DLD1 (cell line): ENCODE data around the gene HIVEP1.

Source experiments
- in situ Hi-C: cut with HindIII; loops from 2 replicates; pipeline ENCODE4 v1.10.0; 2017; ENCODE audit warnings: low sequenced_read_pairs

Gene HIVEP1

DNA sequence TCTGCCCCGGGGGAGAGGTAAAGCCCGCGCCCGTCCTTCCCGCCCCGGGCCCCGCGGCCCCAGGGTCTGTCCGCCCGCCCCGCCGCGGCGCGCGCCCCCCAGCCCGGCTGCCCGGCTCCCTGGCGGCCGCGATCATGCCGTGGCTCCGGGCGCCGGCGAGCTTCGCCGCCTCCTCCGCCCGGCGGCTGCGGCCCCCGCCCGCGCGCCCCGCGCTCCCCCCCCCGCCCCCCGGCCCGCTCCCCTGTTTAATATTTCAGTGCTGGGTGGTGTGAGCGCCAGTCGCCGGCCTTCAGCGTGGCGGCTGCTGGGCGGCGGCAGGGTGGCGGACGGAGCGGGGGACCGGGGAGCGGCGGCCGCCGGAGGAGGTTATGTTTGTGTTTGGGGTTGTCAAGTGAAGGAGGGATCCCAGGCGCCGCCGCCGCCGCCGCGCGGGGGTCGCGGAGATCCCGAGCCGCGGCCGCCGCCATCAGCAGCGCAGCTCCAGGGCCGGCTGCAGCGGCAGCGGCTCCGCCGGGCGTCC is at the start of gene HIVEP1:
HIVEP1 (plus strand) TSS at position 275 of the 520 bp plus-strand sequence. CDS start 3,317 bp downstream, outside the sequence.
- in situ Hi-C loops: no loop called here

DNA sequence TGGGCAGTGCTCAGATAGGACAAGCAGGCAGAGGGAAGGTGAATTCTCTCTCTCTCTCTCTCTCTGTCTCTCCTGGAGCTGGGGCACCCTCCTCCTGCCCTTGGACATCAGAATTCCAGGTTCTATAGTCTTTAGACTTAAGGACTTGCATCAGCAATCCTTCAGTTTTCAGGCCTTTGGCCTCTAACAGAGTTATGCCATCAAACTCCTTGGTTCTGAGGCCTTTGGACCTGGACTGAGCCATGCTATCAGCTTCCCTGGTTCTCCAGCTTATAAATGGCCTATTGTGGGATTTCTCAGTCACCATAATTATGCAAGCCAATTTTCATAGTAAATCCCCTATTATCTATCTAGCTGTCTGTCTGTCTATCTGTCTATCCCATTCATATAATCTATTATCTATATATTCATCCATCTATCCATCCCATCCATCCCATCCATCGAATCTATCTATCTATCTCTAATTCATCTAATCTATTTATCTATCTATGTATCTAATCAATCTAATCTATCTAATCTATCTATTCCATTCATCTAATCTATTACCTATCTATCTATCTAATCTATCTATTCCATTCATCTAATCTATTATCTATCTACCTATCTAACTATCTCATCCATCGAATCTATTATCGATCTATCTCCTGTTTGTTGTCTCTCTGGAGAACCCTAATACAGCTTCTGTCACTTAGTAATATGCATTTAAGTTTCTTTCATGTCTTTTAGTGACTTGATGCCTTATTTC is 48.2 kb upstream of the HIVEP1 start:
- in situ Hi-C loops: no loop called here

DNA sequence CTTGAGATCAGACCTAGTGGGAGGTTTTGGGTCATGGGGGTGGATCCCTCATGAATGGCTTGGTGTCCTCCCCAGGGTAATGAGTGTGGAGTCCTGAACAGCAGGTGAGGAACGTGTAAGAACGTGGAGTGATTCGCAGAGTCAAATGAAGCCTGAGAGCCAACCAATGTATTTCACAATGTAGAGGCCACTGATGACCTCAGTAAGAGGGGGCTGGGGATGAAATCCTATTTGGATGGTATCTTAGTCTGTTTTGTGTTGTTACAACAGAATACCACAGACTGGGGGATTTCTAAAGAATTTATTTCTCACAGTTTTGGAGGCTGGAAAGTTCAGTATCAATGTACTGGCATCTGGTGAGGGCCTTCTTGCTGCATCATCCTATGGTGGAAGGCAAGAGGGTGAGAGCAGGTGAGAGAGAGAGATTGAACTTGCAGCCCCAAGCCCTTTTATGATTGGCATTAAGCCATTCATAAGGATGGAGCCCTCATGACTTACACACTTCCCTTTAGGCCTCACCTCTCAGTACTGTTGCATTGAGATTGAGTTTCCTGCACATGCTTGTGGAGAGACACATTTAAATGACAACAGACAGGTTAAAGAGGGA is 47.3 kb upstream of the HIVEP1 start:
- in situ Hi-C loops: no loop called here

DNA sequence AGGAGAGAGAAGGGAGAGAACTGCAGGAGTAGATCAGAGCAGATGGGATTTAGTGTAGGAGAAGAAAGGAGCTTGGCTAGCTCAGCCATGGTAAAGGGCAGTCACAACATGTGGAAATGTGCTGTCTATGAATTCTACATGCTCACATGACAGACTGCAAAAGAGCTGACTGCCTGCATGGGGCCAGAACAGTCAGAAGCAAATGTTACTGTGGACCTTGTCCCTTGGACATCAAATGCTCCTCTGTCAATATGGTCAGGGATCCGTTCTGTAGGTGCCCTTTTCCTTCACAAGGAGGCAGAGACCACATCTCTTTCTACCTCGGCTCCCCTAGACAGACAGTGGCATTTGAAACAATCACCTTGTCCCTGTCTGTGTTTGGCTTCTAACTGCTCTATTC is 46.6 kb upstream of the HIVEP1 start:
- in situ Hi-C loops: no loop called here

DNA sequence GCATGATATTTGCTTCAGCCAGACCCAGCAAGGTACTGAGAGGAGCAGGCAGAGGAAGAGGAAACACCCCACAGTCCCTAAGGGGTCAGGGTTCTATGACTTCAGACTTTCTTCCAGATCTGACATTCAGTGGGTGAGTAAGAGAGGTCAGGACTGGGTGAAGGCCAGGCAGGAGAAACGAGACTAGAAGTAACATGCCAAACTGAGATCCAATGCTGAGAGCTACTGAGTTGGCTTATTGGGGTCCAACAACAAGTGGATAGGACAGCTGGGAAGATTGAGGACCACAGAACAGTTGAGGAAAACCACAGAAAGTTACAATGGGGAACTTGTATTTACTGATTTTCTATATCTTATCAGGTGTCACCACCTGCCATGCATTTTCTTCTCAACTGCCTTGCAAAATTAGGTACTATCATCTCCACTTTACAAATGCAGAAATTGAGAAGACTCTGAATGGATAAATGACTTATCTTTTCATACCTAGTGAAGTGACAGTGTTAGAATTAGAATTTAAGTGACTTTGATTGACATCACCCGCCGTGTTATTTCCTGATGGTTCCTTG is 43.8 kb upstream of the HIVEP1 start:
- in situ Hi-C loops: no loop called here

DNA sequence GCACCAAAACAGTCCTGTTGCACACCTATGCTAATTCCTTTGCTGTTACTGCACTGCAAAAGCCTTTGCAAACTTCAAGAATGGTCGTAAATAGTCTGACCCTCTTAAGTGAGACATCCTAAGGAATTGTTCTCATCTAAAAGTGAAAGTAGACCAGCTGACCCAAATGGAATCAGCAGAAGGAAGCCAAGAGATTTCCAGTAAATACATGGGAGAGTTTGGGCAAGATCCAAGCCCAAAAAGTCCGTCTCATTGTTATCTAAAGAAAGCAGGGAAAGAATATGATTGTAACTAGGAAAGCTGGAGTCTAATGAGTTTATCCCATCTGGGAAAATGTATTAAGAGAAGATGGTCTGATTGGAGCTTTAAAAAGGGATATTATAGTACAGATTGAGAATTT is 43.0 kb upstream of the HIVEP1 start:
- in situ Hi-C loops: no loop called here

DNA sequence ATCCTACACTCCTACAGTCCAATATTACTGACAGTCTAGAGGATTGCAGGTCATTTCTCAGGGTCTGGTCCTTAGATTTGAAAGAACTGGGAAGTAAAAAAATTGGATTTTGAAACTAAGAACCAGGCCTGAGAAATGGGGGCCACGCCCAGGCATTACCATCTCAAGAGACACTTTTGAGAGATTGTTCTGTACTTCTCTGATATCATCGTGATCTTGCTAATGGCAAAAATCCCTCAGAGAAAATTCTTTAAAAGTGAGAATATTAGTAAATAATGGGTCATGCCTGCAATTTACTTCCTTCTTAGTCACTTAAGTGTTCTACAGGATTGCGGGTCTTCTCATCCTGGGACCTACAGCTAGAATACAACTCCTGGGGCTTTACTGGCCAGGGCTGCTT is 42.0 kb upstream of the HIVEP1 start:
- in situ Hi-C loops: no loop called here

DNA sequence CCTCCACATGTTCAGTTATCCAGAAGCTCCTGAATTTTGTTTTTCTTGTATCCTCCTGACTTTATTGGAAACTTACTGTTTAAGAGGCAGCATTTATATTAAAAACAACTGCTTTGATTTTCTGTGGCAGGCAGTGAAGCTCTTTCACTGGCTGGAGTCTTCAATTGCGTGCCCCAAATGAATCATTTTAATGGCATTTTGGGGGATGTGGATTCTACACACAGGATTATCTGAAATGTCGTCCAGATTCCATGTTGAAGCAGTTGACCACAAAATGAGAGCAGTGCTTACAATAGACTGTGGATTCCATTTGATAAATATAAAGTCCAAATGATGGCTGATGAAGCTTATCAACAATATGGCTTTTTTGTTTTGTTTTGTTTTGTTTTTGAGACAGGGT is 41.0 kb upstream of the HIVEP1 start:
- in situ Hi-C loops: no loop called here

DNA sequence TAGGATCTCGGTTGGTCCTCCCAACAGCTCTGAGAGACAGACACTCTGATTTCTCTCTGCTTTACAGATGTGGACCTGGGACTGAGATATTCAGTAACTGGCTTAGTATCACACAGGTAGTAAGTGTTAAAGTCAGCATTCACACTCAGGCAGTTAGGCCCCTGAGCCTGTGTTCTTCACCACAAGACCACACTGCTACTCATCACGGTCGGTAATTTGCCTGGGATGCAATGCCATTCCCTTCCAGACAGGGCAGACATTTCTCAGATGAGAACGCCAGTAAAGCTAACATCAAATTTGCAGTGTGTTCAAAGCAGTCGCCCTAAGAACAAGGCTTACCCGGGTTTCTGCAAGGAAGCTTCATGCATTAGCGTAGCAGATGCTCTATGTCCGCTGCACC is 39.8 kb upstream of the HIVEP1 start:
- in situ Hi-C loops: no loop called here

DNA sequence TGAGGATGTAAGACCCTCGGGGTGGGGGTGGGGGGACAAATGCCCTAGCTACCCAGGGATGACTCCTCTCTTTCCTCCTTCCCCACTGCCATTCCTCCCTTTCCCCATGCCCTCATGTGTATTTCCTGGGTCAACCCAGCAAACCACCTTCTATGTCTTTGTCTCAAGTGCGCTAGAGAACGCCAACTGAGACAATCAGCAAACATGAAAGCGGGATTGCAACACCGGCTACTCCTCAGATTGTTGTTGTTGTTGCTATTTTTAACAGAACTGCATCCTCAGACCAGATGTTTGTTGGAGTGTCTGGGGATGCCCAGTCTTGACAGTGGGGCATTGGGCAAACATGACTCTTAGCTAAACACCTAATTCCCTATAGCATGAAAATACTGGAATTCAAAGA is 39.3 kb upstream of the HIVEP1 start:
- in situ Hi-C loops: no loop called here

DNA sequence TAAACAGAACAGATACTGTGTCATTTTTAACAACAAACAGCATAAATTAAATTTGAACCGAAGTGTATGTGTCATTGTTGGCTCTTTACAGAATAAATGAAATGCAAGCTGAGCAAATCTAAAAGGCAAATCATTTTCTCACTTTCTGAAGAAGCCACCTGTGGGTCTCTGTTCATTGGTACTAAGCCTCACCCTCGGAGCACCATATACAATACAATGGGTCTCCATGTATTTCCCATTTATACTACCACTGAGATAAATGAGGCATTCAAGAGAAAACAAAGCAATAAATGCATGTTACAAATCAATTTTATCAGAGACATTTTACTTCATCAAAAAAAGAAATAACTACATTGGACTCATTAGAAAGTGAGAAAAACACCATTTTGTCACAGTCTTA is 38.9 kb upstream of the HIVEP1 start:
- in situ Hi-C loops: no loop called here

DNA sequence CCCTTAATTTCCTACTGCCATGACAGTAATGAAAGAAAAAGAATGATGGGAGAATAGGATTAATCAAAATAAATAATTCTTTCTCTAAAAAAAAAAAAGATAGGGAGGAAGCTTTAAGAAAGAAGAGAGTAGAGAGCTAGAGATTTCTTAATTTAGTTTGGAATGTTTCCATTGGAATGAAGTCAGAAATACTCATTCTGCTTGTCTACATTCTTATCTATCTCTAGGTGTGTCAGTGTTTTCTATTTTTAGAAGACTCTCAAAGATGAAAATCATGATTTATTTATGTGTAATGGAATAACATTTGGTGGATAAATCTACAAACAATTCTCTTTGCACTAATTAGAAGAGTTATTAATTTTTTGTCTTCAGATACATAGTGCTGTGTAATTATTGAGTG is 38.0 kb upstream of the HIVEP1 start:
- in situ Hi-C loops: no loop called here

DNA sequence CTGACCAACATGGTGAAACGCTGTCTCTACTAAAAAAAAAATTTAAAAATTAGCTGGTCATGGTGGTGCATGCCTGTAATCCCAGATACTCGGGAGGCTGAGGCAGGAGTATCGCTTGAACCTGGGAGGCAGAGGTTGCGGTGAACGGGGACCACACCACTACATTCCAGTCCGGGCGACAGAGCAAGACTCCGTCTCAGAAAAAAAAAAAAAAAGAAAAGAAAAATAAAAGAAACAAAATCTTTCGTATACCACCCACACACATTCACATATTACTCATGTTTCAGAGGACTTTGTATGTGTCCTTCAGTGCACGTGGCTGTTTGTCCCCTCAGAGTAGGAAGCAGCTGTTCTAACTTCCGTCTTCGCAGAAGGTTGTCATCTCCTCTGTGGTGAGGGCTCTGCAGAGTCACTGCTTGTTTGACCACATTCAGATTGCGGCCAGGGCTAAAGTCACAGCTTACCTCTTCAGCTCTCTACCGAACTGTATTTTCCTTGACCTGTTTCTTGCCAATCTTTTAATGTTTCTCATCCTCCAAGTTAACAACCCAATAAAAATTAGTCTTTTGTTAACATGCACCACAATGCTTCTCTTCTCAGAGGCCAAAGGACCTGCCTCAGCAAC is 36.6 kb upstream of the HIVEP1 start:
- in situ Hi-C loops: no loop called here

DNA sequence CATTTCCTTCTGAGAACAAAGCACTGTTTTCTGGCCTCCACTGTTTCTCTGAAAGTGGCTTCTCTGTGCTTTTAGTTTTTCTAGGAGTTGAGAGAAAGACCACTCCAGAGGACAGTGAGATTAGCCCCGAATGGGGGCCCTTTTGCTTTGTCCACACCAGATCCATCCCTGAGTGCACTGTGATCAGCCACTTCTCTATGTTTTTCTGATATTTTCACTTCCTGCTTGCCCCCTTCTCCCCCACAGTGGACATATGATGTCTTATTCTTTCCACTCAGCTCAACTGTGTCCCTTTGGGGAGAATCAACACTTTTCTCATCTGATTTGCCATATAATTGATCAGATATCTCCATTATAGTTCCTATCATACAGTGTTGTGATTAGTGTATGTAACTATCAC is 35.6 kb upstream of the HIVEP1 start:
- in situ Hi-C loops: no loop called here

DNA sequence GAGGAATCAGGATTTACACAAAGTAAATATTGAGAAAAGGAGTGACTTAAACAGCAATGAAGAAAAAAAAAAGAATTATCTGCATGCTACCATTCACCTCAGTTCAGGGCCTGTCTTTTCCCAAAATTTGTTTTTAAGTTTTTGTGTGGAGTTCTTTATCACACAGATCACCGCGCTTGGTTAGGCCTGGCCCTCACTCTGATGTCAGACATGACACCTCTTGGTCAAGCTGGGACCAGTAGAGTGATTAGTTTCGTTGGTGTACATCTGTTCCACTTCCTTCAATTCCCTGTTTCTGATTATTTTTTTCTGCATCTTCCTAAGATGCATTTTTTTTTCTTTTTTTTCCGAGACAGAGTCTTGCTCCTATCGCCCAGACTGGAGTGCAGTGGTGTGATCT is 34.9 kb upstream of the HIVEP1 start:
- in situ Hi-C loops: no loop called here

DNA sequence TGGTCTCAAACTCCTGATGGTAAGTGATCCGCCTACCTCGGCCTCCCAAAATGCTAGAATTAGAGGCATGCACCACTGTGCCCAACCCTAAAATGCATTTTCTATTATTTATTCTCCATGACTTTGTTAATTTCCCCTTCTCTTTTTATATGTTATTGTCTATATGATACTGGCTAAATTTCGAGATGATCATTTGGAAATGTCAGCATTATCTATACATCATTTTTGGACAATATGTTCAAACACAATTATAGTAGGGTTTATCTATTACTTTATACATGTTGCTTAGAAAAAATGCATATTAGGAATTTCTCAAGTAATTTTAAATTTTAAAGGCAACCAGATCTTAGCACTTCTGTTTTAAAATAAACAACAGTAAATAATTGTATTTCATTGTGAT is 34.4 kb upstream of the HIVEP1 start:
- in situ Hi-C loops: no loop called here

DNA sequence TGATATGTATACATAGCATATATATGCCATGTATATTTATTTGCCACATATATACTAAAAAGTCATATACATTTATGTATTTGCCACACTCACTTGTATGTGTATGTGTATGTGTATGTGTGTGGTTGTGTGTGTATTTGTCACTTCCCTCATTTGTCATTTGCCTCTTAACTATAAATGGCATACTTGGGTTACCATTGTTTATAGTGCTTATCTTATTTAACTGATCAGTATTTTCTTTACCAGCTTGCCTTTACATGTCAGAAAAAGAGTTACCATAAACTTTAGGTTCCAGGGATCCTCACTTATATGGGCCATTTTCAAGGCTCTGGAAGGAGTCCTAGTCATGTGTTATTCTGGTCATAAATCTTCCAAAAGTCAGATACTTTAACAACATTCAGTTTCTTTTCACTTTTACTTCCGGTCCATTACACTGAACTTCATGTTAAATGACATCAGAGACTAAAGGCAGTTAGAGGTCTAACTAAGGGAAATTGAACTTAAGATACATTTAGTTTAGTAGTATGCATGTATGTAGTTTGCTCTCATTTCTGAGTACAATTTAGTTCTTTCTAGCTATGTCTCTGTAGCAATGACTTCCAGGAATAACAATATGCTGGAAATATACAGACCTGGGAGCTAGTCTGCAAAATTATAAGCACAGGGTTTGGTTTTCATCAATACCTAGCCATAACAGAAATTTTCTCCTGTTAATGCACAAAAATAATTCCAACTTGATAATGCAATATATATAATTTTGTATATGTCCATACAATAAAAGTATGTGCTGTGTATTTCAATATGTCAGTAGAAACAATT is 33.7 kb upstream of the HIVEP1 start:
- in situ Hi-C loops: no loop called here

DNA sequence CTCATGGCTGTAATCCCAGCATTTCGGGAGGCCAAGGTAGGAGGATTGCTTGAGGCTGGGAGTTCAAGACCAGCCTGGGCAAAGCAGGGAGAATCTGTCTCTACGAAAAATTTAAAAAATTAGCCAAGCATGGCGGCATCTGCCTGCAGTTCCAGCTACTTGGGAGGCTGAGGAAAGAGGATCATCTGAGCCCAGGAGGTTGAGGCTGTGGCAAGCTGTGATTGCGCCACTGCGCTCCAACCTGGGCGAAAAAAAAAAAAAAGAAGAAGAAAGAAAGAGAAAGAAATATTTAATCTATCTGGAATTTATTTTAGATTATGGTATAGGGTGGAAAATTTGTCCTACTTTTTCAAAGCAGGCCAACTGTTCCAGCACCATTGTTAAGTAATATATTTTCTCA is 32.2 kb upstream of the HIVEP1 start:
- in situ Hi-C loops: no loop called here

DNA sequence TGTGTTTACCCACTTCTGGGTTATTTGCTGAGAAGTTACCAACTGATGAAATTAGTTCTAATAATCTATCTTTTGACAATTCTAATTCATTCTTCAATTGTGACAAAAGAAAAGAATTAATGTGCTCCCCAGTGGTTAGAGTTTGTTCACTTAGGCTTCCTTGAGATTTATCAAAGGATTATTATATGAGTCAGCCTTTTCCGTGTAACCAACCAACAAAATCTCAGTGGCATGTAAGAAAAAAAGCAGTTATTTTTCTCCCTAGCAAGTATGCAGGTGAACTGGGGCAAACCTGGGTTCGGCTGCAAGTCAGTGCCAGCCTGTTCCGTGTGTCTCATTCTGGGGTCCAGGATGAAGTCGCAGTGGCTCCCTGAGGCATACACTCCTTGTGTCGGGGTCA is 28.8 kb upstream of the HIVEP1 start:
- in situ Hi-C loops: no loop called here

DNA sequence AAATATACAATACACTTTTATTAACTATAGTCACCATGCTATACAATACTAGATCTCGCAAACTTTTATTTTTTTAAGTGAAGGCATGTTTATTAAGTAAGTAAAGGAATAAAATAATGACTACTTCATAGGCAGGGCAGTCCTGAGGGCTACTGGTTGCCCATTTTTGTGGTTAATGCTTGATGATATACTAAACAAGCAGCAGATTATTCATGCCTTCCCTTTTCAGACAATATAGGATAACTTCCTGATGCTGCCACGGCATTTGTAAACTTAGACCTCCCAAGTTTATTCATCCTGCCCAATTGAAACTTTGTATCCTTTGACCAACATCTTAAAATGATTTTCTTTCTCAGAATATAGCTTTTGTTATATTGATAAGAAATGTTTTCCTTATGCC is 24.7 kb upstream of the HIVEP1 start:
- in situ Hi-C loops: no loop called here

DNA sequence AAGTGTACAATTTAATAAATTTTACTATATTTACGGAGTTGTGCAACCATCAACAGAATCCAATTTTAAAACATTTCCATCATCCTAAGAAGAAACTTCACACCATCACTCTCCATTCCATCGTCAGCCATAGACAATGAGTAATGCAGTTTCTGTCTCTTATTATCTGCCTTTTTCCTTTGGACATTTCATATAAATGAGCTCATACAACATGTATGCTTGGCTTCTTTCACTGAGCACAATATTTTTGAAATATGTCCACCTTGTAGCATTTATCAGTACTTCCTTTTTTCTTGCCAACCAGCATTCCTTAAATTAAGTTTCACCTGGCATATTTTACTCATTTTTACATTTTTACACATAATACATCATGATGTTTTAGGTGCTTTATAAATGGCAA is 22.7 kb upstream of the HIVEP1 start:
- in situ Hi-C loops: no loop called here
